Measurements from ENCODE around the gene GABRB1.

The GABRB1 gene

GRCh38 chr4:47049347-47049746 is 18.0 kb downstream of the GABRB1 start:
- DNase-seq (no peak), ATAC-seq (no peak)

GRCh38 chr4:47050761-47051725 is 19.7 kb downstream of the GABRB1 start:
- no peak for DNase-seq
- ATAC-seq: no peak

- no peak for ATAC-seq
Measured at GRCh38 chr4:47053485-47053884, 22.1 kb downstream of the GABRB1 start.

GRCh38 chr4:47054130-47054529 is 22.8 kb downstream of the GABRB1 start:
- ATAC-seq (no peak), DNase-seq (no peak)

More at GRCh38 chr4:47053485-47053884, 22.1 kb downstream of the GABRB1 start:
- DNase-seq: no peak

GRCh38 chr4:47057991-47058390 is 26.6 kb downstream of the GABRB1 start:
- ATAC-seq (no peak), DNase-seq (no peak)

- ATAC-seq: no peak
- DNase-seq: no peak
Measured at GRCh38 chr4:47060561-47060960, 29.2 kb downstream of the GABRB1 start.

GRCh38 chr4:47061435-47061834 is 30.1 kb downstream of the GABRB1 start:
- no peak for ATAC-seq
- no peak for DNase-seq

- ATAC-seq: no peak
- DNase-seq: no peak
Measured at GRCh38 chr4:47065051-47065481, 33.7 kb downstream of the GABRB1 start.

- DNase-seq: no peak
- ATAC-seq: no peak
Measured at GRCh38 chr4:47068986-47069385, 37.6 kb downstream of the GABRB1 start.

GRCh38 chr4:47071901-47072341 is 40.6 kb downstream of the GABRB1 start:
- DNase-seq (no peak), ATAC-seq (no peak)

GRCh38 chr4:47073647-47074046 is 42.3 kb downstream of the GABRB1 start:
- ATAC-seq (no peak), DNase-seq (no peak)

- ATAC-seq (no peak), DNase-seq (no peak)
Measured at GRCh38 chr4:47074816-47075215, 43.4 kb downstream of the GABRB1 start.

- no peak for ATAC-seq
- no peak for DNase-seq
Measured at GRCh38 chr4:47075262-47075661, 43.9 kb downstream of the GABRB1 start.

GRCh38 chr4:47075919-47076318 is 44.6 kb downstream of the GABRB1 start:
- no peak for ATAC-seq

GRCh38 chr4:47084111-47084510 is 52.7 kb downstream of the GABRB1 start:
- ATAC-seq (no peak), DNase-seq (no peak)

More at GRCh38 chr4:47075919-47076318, 44.6 kb downstream of the GABRB1 start:
- DNase-seq: no peak

- no peak for DNase-seq
- no peak for ATAC-seq
Measured at GRCh38 chr4:47084795-47085194, 53.4 kb downstream of the GABRB1 start.

GRCh38 chr4:47088298-47088697 is 56.9 kb downstream of the GABRB1 start:
- ATAC-seq: peak; percentile 32

GRCh38 chr4:47095884-47096283 is 64.5 kb downstream of the GABRB1 start:
- DNase-seq (no peak), ATAC-seq (no peak)

More at GRCh38 chr4:47088298-47088697, 56.9 kb downstream of the GABRB1 start:
- DNase-seq: no peak

- ATAC-seq (no peak), DNase-seq (no peak)
Measured at GRCh38 chr4:47101453-47101852, 70.1 kb downstream of the GABRB1 start.

GRCh38 chr4:47104986-47105385 is 73.6 kb downstream of the GABRB1 start:
- ATAC-seq (no peak), DNase-seq (no peak)

GRCh38 chr4:47106561-47106960 is 75.2 kb downstream of the GABRB1 start:
- no peak for DNase-seq
- no peak for ATAC-seq

- DNase-seq (no peak), ATAC-seq (no peak)
Measured at GRCh38 chr4:47109379-47109778, 78.0 kb downstream of the GABRB1 start.

- ATAC-seq (no peak), DNase-seq (no peak)
Measured at GRCh38 chr4:47110546-47111132, 79.3 kb downstream of the GABRB1 start.
